Thoracic aorta (tissue), 2 donors: Measurements from ENCODE around the gene BSG. TPM values are rescaled to one million over a fixed set of nuclear protein-coding genes. Genes with fewer than 3 reads are reported as not detected.

ENCODE experiments used
- ATAC-seq: fragments of 150-250 bp; one replicate; pipeline ENCODE4 v1.8.0; 2017; ENCODE audit warnings: low read depth; ENCODE audit not compliant: insufficient number of reproducible peaks, low FRiP score
- DNase-seq: peaks from one replicate; pipeline ENCODE4 v3.0.0-alpha.2; 2020; ENCODE audit warnings: low spot score
- H3K27ac ChIP-seq, 2 donors: fragments of 200-600 bp; sonication (generic); 1 replicate in 1 of 2; 2 replicates in 1 of 2; pipeline ENCODE4 v1.5.1; 2016; ENCODE audit warnings: mild to moderate bottlenecking in 2 of 2, moderate library complexity in 2 of 2
- H3K27me3 ChIP-seq: fragments of 200-600 bp; sonication (generic); replicated peaks from 2 replicates; pipeline ENCODE4 v1.6.0; 2016; ENCODE audit warnings: mild to moderate bottlenecking; ENCODE audit not compliant: insufficient read depth
- H3K36me3 ChIP-seq: fragments of 200-600 bp; sonication (generic); one replicate; pipeline ENCODE4 v1.5.1; 2016
- H3K4me1 ChIP-seq, 2 donors: fragments of 200-600 bp; sonication (generic); 1 replicate in 1 of 2; 2 replicates in 1 of 2; pipeline versions ENCODE4 v1.5.1 to v1.6.0; 2016; ENCODE audit warnings: low read depth in 2 of 2, mild to moderate bottlenecking in 1 of 2; ENCODE audit not compliant: control insufficient read depth in 1 of 2
- H3K4me3 ChIP-seq: fragments of 200-600 bp; sonication (generic); 2 replicates; pipeline ENCODE4 v1.5.1; 2016; ENCODE audit warnings: mild to moderate bottlenecking
- H3K9me3 ChIP-seq: fragments of 200-600 bp; sonication (generic); 2 replicates; pipeline ENCODE4 v1.5.1; 2016
- total RNA-seq, 2 donors: library from RNA; depleted of rRNA; stranded (reverse); fragments of >200 nt; gene quantifications; one replicate each; pipeline versions ENCODE4 v1.1.0 to v1.2.3, GENCODE V29; 2016
- TF ChIP-seq, protein P1 (sequence below): fragments of 200-600 bp; sonication (generic); IDR thresholded peaks from one replicate; pipeline ENCODE4 v1.5.1; 2019; ENCODE audit warnings: antibody characterized with exemption

Gene BSG
- total RNA-seq, 2 donors from 2014 or later = 344 to 575 TPM

DNA sequence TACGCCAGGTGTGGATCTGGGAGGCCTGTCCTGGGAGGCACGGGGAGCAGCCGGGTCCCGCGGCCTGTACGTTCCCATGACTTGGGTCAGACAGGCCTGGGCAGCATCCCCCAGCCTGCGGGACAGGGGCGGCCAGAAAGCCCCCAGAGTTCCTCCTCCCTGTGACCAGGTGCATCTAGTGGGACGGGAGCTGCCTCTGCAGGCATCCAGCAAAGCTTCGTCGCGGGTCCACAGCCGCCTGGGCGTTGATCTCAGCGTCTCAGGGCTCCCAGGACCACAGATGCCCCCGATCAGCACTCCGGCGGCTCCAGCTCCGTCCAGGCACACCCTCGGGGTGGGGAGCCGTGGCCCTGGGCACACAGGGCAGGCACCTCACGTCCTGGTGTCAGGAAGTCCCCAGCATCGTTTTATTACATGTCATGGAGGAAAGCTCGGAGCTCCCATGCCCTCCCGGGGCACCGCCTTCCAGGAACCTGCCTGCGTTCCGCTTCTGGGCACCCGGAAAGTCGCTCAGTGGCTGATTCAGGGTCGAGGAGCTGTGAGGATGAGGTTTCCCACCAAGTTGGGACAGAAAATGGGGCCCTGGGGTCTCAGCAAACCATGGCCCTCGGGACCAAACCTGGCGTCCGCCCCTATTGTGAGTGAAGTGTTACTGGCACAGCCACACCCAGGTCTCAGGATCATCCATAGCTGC, 30.1 kb upstream of the BSG start:
- no peak overlapping the region for H3K27ac ChIP-seq
- no peak overlapping the region for H3K4me3 ChIP-seq
- no peaks in the 10 kb centered on the region for H3K27me3 ChIP-seq
- peaks cover 39% of the 10 kb centered on the region for H3K36me3 ChIP-seq
- ATAC-seq (no peak), DNase-seq (no peak)
- no peaks in the 10 kb centered on the region for H3K4me1 ChIP-seq
- TF ChIP-seq, protein P1, sequence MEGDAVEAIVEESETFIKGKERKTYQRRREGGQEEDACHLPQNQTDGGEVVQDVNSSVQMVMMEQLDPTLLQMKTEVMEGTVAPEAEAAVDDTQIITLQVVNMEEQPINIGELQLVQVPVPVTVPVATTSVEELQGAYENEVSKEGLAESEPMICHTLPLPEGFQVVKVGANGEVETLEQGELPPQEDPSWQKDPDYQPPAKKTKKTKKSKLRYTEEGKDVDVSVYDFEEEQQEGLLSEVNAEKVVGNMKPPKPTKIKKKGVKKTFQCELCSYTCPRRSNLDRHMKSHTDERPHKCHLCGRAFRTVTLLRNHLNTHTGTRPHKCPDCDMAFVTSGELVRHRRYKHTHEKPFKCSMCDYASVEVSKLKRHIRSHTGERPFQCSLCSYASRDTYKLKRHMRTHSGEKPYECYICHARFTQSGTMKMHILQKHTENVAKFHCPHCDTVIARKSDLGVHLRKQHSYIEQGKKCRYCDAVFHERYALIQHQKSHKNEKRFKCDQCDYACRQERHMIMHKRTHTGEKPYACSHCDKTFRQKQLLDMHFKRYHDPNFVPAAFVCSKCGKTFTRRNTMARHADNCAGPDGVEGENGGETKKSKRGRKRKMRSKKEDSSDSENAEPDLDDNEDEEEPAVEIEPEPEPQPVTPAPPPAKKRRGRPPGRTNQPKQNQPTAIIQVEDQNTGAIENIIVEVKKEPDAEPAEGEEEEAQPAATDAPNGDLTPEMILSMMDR = no peak
- H3K9me3 ChIP-seq = no peaks in the 10 kb centered on the region

DNA sequence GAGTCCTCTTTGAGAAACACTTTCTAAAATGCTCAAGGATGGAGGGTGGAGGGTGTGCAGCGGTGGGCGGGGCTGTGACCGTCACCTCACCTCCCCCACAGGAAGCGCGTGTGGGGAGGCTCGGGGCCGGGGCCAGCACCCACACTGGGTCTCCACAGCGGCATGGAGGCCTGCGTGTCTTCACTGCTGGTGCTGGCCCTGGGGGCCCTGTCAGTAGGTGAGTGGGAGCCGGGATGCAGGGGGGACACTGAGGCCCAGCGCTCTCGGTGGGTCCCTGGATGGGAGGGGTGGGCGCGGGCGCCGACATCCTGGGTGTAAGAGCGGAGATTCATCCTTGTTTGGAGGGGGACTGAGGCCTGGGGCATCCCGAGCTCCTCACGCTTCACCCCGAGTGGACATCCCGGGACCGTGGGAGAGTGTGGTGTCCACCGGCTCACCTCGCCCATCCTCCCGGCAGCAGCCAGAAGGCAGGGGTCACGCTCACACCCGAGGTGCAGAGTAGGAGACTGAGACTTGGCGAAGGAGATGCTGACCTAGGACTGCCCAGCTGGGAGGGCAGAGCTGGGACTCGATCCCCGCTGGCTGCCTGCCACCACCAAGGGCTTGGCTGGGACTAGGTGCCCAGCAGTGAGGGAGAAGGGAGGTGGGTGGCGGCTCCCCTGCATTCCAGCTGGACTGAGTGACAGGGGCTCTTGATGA, 28.3 kb upstream of the BSG start, which contains the start of gene GZMM:
Gene GZMM, plus strand, starts transcription at position 144 of the 699 bp plus-strand sequence. Its CDS starts 19 bp downstream, at position 163.
- H3K27ac ChIP-seq = no peak within 1 kb of the TSS

DNA sequence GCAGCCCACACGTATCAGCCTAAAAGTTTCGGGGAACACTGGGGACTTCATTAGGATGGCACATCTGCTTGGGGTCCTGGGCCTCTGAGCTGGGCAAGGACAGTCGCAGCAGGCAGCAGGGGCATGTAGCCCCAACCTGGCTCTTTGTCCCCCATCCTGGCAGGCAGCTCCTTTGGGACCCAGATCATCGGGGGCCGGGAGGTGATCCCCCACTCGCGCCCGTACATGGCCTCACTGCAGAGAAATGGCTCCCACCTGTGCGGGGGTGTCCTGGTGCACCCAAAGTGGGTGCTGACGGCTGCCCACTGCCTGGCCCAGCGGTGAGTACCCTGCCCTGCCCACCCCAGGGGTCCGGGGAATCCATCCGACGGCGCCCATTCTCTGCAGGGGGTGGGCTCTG, 25.3 kb upstream of the BSG start:
- Histone ChIP-seq H3K4me3 (no peak overlapping the region), H3K27ac (no peak overlapping the region), H3K9me3 (no peaks in the 10 kb centered on the region), H3K27me3 (no peaks in the 10 kb centered on the region), H3K36me3 (peaks cover 8% of the 10 kb centered on the region), H3K4me1 (no peaks in the 10 kb centered on the region)
- TF ChIP-seq, protein P1 = no peak
- DNase-seq = no peak
- no peak for ATAC-seq

More for the DNA sequence above, 28.3 kb upstream of the BSG start, which contains the start of gene GZMM:
- peaks cover 26% of the 10 kb centered on the region for H3K36me3 ChIP-seq
- no peaks in the 10 kb centered on the region for H3K27me3 ChIP-seq
- TF ChIP-seq, protein P1 = no peak
- ATAC-seq (no peak), DNase-seq (no peak)
- no peaks in the 10 kb centered on the region for H3K4me1 ChIP-seq
- no peak within 1 kb of the TSS for H3K4me3 ChIP-seq
- no peaks in the 10 kb centered on the region for H3K9me3 ChIP-seq

DNA sequence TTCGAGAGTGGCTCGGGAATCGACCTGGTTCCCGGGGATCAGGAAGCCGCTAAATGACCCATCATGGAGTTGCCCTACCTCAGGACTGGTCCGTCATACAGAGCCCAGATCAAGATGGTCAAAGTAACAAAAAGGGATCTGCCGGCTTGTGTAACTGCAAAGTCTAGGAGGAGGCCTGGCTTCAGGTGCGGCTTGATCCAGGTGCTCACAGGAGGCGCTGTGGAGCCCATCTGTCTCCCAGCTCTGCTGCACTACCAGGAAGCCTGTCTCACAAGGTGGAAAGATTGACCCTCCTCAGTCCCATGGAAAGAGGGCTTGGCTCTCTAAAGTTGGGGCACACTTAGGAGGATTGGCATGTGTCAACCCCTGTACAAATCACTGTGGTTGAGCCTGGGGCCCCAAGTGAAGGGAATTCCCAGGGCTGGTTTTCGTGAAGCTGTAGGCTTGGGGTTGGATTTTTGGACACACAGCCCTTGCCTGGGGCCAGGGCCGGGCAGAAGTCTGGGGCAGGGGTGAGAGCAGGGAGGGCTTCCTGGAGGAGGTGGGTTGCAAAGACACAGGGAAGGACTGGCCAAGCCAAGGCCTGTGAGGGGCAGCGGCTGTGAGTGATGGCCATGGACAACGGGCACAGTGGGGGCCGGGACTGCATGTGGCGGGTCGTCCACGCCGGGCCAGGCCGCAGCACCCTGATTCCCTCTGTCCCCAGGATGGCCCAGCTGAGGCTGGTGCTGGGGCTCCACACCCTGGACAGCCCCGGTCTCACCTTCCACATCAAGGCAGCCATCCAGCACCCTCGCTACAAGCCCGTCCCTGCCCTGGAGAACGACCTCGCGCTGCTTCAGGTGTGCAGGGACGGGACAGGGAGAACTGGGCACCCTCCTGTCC, 24.3 kb upstream of the BSG start:
- no peak for DNase-seq
- Histone ChIP-seq H3K9me3 (no peaks in the 10 kb centered on the region), H3K27ac (no peak overlapping the region), H3K4me1 (no peaks in the 10 kb centered on the region), H3K4me3 (no peak overlapping the region), H3K36me3 (no peaks in the 10 kb centered on the region), H3K27me3 (no peaks in the 10 kb centered on the region)
- TF ChIP-seq, protein P1 = no peak
- no peak for ATAC-seq
